ENCODE measurements around the gene SLC26A9.
A peak's percentile ranks its signal among the peaks of the same experiment; 100 is the strongest.

SLC26A9 gene

DNA sequence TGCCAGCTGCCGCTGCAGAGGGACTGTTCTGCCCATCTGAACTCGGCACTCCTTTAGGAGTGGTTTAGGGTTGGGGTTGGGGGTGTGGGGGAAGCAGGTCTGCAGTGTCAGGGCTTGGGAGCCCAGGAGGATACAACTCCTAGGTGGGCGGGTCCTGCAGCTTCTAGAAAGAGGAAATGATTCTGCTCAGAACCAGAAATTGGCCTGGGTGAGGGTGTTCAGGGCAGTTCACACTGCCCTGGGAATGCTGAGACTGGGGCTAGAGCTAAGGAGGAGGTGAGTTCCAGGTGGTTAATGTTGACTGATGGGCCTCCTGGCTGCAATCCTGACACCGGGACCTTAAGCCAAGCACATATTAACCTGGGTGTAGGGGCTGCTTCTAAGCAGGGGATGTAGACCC lies 4.8 kb upstream of the SLC26A9 start:
- no peak for DNase-seq

DNA sequence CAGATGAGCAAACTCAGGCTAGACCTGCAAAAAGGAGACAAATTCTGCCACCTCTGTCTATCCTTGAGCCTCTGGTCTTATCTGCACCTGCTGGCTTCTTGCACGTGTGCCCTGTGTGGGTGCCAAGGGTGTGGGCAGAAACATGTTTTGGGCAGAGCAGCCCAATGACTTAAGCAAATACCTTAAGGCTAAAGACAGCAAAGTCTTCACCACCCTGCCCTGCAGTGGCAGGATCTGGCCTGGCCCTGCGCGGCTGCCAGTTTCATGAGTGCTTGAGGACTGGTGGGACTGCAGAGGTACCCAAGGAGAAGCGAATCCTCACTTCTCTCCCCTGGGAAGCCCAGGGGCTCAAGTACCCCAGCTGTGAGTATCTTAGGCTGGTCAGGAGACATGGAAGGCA lies 3.8 kb upstream of the SLC26A9 start:
- no peak for DNase-seq

DNA sequence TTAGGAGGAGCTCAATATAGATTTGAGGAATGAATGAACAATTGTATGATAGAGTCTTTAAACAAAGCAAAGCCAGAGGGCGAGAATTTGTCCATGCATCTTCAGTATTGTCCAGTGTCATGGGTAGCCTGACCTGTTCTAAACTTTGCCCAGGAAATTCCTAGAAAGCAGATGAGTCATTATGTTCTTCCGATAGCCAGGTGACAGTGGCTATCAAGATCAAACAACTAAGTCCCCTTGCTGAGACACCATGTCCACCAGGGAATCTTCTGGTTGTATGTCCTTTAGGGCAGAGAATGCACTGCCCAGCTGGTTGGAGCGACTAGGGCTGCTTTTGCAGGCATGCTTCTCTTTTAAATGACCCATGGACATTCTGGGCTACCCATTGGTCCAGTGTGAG lies 1.8 kb upstream of the SLC26A9 start:
- no peak for DNase-seq

DNA sequence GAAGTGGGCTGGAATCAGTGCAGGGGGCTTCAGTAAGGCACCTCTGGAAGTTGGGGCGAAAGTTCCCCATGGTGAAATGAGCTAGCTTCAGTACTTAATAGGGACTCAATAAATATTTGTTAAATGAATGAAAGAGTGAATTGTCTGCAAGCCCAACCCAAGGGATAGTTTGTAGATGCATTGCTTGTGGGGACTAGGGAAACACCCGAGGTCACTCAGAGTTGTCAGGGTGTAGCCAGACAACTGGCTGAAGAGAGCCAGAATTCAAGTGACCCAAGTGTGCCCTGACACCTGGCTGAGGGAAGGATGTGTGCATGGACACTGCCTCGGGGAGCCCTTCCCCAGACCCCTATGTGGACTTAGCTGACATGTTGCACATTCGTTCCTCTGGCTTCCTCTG lies 1.3 kb upstream of the SLC26A9 start:
- DNase-seq, result no peak

DNA sequence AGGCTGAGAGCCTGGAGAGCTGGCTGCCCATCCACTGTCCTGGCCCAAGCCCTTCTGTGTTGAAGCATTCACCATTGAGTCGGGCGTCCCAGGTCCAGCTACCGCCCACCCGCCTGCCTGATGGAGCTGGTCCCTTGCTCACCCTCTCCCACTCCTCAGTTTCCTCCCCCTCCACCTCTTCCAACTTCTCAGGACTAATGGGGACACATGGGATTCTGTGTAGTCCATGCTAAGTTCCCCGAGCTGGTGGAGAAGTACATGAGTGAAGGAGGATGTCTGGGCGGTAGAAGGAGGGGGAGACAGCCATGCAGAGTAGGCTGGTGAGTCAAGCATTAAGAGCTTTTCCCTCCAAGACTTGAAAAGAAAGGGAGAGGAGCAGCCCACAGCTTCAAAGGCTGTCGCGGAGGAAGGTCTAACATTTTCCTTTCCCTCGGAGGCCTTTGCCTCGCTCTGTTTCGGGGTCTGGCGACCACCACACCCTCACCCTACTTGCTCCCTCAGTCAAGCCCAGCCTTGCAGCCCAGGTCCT lies 561 bp downstream of the SLC26A9 start:
- DNase-seq, result no peak

- DNase-seq, result no peak
Measured at GRCh38 chr1:205940710-205941109, 2.5 kb downstream of the SLC26A9 start.

- peak; percentile 93 for DNase-seq
Measured at GRCh38 chr1:205939690-205940330, 3.4 kb downstream of the SLC26A9 start.

DNA sequence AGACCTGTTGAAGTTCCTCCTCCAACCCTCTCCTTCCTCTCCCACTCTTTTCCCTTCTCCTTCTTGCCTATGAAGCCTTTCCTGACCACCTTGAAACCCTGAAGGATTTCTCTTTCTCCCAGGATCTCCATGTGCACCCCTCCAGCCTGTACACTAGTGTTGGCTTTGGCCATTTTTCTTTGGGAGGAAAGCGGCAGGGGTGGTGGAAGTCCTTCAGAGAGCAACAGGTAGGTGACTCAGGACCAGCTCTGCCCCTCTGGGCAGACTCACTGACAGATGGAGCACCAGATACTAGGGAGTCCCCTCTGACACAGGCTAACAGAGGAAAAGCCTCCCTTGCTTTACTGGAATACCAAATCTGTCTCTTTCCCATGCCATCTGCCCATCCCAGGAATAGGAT lies 4.6 kb downstream of the SLC26A9 start:
- DNase-seq, result no peak

GRCh38 chr1:205936846-205937586 lies 6.2 kb downstream of the SLC26A9 start:
- no peak for DNase-seq

DNA sequence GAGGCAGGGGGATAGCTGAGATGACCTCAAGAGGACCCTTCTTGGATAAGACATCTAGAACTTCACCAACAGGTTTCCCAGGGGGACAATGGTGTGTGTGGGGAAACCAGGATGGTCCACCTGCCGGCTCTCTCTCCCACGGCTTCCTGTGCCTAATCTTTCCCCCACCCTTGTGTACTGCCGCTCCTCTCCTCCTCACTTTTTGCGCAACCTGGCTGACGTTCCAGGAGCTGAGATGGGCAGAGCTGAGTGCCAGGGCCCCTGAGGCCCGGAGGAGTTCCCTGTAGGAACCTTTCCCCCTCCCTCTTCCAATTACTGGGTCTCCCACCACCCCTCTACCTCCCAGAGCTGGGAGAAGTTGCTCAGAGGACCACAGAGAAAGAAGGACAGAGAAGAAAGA lies 6.9 kb downstream of the SLC26A9 start:
- DNase-seq, result no peak

DNA sequence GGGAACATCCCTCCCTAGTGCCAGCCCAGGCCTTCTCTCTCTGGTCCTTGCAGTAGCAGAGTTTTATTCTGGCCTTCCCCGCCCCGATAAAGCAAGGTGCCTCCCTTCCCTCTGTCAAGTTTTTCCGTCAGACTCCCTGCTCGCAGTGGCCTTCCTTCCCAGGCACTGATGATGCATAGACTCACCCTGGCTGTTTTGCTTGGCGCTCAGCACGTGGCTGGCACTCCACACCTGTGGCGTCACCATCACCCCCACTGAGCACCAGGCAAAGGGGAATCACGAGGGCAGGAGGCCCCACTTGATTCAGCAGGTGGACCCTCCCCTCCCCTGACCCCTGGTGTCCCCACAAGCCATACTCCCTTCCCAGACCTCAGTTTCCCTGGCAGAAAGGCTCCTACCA lies 7.4 kb downstream of the SLC26A9 start:
- no peak for DNase-seq

DNA sequence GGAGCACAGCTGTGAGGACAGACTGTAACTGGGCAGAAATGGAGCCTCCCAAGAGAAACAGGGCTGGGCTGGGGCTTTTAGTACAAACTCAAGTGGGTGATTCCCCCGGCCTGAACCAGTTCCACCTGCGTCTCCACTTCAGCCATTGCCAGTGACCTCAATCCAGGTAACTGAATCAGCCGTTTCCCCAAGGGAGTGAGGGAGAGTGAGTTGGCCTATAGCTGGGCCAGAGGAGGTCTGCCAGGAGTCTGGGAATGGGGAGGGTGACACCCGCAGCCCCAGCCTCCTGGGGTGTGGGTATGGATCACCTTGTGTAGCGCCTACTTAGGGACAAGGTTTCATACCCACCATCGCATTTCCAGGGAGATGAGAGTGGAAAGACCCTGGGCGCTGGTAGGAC lies 8.5 kb downstream of the SLC26A9 start:
- DNase-seq, result no peak

DNA sequence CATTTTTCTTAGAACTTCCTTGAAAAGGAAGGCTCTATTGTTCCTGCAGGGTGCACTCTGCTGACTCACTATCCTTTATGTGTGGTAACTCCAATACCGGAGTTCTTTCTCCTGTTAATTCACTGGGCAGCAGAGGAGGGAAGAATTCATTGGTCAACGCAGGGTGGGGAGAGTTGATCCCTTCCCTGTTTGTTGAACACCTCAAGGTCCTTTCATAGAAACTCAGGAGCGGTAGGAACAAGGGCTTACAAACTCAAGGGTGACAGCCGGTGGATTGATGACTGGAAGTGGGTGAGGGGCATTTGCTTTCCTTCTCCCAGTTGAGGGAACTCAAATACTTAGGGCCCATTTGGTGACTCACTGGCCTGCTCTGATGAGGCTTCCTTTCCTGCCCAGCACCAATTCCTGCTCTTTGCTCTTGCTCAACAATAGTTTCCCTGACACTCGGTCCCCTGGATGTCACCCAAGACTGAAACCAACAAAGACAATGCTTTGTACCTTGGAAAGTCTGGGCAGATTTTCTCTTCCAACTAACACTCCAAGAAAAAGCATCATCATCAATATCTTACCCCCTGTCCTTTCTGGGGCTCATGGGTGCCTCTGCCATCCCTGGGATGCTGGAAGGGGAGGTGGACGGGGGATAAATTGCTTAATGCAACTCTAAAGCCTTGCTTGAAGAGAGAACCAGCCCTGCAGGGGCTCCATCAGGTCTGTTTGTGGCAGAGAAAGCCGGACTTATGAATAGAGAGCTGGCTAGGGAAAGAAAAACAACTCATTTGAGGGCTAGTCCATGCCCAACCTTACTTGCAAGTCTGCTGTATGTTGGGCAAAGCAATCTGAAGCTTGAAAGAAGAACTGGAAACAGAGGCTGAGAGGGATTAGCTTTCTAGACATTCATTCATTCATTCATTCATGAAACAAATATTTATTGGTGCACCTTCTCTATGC lies 9.3 kb downstream of the SLC26A9 start:
- no peak for DNase-seq

- DNase-seq, result no peak
Measured at GRCh38 chr1:205932776-205933175, 10.5 kb downstream of the SLC26A9 start.

DNA sequence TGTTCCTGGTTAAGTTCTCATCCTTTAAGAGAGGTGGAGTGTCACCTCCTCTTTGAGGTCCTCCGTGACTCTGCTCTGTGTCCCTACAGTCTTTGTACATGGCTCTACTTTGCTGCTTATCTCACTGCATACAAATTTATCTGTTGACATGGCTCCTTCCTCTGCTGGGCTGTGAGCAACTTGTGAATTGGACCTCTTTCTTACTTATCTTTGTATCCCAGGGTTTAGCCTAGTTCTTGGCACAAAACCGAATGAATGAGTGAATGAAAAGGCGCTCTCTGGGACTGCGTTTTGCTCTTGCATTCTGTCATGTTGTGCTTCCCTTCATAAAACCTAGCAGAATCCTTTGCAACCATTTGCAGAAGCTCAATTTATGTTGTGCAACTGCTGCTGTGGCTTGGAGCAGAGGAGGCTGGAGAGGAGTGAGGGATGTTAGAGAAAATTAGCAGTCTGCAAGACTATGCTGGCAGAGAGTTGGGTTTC lies 12.4 kb downstream of the SLC26A9 start:
- DNase-seq, result no peak

GRCh38 chr1:205930195-205930577 lies 13.1 kb downstream of the SLC26A9 start:
- no peak for DNase-seq

GRCh38 chr1:205929496-205930194 lies 13.6 kb downstream of the SLC26A9 start:
- no peak for DNase-seq

DNA sequence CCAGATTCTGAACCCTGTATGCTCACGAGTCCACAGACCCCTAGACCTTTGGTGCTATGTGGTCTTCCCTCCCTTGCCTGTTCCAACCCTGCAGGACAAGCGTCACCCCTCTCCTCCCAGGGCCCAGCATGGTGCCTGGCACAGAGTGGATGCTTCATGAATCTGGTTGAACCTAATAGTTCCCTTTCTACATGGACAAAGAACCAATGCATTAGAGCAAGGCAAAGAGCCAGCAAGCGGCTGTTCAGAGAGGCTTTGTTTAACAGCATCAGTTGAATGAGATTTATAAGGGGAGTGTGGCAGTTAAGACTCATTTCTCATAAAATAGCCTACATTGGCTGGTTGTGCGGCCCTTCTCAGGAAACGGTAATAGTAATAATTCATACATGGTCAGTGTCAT lies 14.9 kb downstream of the SLC26A9 start:
- peak; percentile 61 for DNase-seq

DNA sequence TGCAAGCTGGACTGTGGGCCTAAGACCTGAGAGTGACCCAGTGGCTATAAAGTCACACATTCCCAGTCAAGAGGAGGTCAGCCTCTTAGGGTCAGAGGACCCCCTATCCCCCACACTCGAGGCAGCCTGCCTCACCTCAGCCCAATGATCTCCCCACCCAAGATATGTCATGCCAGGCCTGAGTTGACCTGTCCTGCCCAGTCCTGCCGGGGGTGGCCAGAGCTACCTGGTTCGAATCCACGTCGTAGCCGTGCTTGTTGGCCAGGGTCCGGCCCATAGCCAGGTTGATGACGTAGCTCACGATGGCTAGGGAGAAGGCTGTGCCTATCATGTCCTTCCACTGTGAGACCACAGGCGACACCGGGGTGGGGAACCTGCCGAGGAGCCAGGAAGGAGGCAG lies 15.6 kb downstream of the SLC26A9 start:
- DNase-seq, result no peak

- no peak for DNase-seq
Measured at GRCh38 chr1:205927247-205927646, 16.0 kb downstream of the SLC26A9 start.

GRCh38 chr1:205926636-205927035 lies 16.6 kb downstream of the SLC26A9 start:
- no peak for DNase-seq

GRCh38 chr1:205926213-205926612 lies 17.0 kb downstream of the SLC26A9 start:
- DNase-seq, result no peak

DNA sequence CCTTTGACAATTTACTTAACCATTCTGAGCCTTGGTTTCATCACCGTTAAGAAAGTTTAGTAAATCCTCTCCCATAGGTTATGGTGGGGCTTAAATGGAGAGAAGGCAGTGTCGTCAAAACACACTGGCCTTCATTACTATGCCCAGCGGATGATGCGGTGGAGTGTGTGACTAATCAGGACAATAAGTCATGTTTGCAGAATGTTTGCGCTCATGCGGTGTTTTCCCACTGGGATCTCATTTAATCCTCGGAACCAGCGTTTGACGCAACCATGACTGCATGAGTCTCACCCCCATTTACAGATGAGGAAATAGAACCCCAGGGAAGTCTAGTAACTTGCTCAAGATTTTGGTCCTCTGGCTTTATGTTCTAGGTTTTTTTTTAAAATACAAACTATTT lies 17.5 kb downstream of the SLC26A9 start:
- peak; percentile 27 for DNase-seq
